ENCODE data around the gene GSTM4. TPM values are rescaled to one million over a fixed set of nuclear protein-coding genes. Genes with fewer than 3 reads are reported as not detected.

GSTM4 gene
- total RNA-seq, 1 donor from 2014 or later = 36.7 TPM

GRCh38 chr1:109634771-109635750, 20.8 kb upstream of the GSTM4 start:
- ATAC-seq (no peak), DNase-seq (ENCODE audit: low spot score) (no peak)
- intact Hi-C loops (cut with DNase I) = loop anchor here (5.0 kb wide), 1 partner anchor 88 kb away; the partner anchor contains the start of gene GNAI3

- ATAC-seq (no peak), DNase-seq (ENCODE audit: low spot score) (no peak)
- intact Hi-C loops (cut with DNase I) = no loop called here
Observed at GRCh38 chr1:109635862-109636200, 20.1 kb upstream of the GSTM4 start.

DNA sequence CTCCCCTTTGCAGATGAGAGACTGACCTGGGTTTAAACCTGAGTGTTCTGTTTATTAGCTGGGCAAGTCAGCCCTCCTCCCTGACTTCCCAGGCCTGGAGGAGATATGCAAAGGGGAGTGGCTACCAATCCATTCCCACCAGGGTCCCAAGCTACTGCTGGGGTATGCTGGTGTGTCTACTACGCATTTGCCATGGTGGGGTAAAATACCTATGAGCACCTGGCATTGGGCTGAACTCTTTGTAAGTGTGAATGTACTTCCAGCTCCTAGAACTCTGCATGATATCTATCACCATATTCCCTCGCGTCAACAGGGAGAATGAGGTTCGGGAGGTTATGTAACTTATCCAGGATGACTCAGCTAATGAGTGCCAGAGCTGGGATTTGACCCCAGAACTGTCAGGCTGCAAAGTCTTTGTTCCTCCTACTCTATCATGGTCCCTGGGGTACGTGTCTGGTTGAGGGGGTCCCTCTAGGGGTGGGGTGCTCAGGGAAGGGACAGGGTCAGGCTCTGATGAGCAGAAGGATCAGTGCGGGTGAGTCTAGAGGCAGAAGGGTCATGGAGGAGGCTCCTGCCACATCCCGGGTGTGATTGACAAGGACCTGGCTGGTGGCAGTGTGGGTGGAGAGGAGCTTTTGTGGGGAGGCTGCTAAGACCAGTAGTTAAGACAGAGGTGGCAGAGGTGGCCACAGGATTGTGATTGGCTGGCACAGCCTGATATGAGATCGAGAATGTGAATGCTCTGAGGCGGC, 19.5 kb upstream of the GSTM4 start:
- ATAC-seq (peak; percentile 79), DNase-seq (ENCODE audit: low spot score) (no peak)
- intact Hi-C loops (cut with DNase I) = no loop called here

DNA sequence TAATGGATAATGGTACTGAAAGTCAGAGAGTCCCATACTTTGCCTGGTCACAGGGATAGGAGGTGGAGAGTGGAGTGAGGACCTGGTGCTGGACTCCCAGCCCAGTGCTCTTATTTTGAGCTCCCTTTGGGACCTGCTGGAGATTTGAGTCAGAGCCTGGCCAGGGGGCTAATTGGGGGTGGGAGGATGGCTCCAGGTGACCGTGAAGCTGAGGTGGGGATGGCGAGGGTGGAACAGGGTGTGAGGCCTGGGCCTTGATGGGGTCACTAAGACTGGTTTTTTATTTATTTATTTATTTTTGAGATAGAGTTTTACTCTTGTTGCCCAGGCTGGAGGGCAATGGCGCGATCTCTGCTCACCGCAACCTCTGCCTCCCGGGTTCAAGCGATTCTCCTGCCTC, 18.5 kb upstream of the GSTM4 start:
- ATAC-seq (no peak), DNase-seq (ENCODE audit: low spot score) (no peak)
- intact Hi-C loops (cut with DNase I) = no loop called here

GRCh38 chr1:109639063-109639840, 16.6 kb upstream of the GSTM4 start:
- ATAC-seq (no peak), DNase-seq (ENCODE audit: low spot score) (no peak)
- intact Hi-C loops (cut with DNase I) = no loop called here

GRCh38 chr1:109639841-109640184, 16.1 kb upstream of the GSTM4 start:
- ATAC-seq (no peak), DNase-seq (ENCODE audit: low spot score) (no peak)
- intact Hi-C loops (cut with DNase I) = loop anchor here (5.0 kb wide), 1 partner anchor 132 kb away; no protein-coding TSS in a partner anchor

- intact Hi-C loops (cut with DNase I) = loop anchor here (5.0 kb wide), 1 partner anchor 132 kb away; no protein-coding TSS in a partner anchor
- peak; percentile 95 for DNase-seq (ENCODE audit: low spot score)
- peak; percentile 50 for ATAC-seq
Observed at GRCh38 chr1:109640285-109640865, 15.5 kb upstream of the GSTM4 start.

- intact Hi-C loops (cut with DNase I) = loop anchor here (5.0 kb wide), 1 partner anchor 131 kb away; no protein-coding TSS in a partner anchor
- no peak for DNase-seq (ENCODE audit: low spot score)
- no peak for ATAC-seq
Observed at GRCh38 chr1:109641078-109641740, 14.7 kb upstream of the GSTM4 start.

DNA sequence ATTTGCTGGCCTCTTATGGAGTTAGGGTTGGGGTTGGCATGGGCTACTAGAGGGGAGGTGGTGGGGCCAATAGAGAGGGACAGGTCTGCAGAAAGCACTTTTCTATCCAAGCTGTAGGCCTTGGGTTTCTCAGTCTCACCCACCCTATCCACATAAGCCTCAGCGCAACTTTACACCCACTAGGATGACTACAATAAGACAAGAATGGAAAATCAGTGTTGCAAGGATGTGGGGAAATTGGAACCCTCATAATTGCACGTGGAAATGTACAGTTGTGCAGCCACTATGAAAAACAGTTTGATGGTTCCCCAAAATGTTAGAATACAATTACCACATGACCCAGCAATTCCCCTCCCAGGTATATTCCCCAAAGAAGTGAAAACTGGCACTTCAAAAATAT, 14.0 kb upstream of the GSTM4 start:
- intact Hi-C loops (cut with DNase I) = loop anchor here (5.0 kb wide), 1 partner anchor 130 kb away; no protein-coding TSS in a partner anchor
- ATAC-seq (no peak), DNase-seq (ENCODE audit: low spot score) (no peak)

DNA sequence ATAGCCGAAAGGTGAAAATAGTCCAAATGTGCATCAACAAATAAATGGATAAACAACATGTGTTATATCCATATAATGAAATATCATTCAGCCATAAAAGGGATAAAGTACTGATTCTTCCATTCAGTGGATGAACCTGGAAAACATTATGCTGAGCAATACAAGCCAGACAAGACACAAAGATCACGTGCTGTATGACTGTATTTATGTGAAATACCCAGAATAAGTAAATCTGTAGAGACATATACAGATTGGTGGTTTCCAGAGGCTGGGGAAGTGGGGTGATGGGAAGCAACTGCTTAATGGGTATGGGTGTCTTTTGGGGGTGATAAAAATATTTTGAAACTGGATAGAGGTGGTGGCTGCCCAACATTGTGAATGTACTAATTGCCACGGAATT, 13.3 kb upstream of the GSTM4 start:
- no peak for ATAC-seq
- intact Hi-C loops (cut with DNase I) = loop anchor here (5.0 kb wide), 1 partner anchor 130 kb away; no protein-coding TSS in a partner anchor
- DNase-seq (ENCODE audit: low spot score) = no peak

GRCh38 chr1:109643385-109644230, 12.3 kb upstream of the GSTM4 start:
- ATAC-seq (peak; percentile 80), DNase-seq (ENCODE audit: low spot score) (peak; percentile 92)
- intact Hi-C loops (cut with DNase I) = loop anchor here (5.0 kb wide), 1 partner anchor 129 kb away; no protein-coding TSS in a partner anchor

- DNase-seq (ENCODE audit: low spot score) = no peak
- ATAC-seq = peak; percentile 36
- intact Hi-C loops (cut with DNase I) = loop anchor here (5.0 kb wide), 1 partner anchor 128 kb away; no protein-coding TSS in a partner anchor
Observed at GRCh38 chr1:109644670-109645069, 11.2 kb upstream of the GSTM4 start.

DNA sequence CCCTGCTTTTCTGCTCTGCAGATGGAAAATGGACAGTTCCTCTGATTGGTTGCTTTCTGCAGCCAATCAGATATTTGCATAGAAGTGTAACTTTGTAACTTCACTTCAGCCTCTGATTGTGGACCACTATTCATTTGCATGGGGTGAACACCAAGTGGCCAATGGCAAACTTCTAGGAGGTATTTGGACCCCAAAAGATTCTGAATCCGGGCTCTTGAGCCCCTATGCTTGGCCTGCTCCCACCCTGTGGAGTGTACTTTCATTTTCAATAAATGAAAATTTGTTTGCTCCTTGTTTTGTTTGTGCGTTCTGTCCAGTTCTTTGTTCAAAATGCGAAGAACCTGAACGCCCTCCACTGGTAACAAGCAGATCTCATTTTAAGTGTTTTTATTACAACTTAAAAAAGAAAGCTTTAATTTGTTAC, 6.4 kb upstream of the GSTM4 start:
- intact Hi-C loops (cut with DNase I) = no loop called here
- ATAC-seq (peak; percentile 78), DNase-seq (ENCODE audit: low spot score) (no peak)

GRCh38 chr1:109650609-109651008, 5.3 kb upstream of the GSTM4 start:
- DNase-seq (ENCODE audit: low spot score) (no peak), ATAC-seq (no peak)
- intact Hi-C loops (cut with DNase I) = no loop called here

DNA sequence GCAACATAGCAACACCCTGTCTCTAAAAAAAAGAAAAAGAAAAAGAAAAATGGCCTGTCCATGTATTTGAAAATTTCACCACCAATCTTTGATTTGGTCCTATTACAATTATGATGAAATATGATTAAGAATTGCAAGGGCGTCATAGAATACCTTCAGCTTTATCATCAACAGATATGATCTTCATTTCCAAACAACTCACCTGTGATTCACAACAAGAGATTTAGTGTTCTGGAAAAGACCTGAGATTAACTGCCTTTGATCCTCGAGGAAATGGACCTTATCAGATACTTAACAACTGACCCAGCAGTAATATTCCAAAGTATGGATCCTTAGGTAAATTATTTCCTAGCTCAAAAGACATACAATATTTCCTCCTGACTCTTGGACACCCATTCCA, 3.5 kb upstream of the GSTM4 start:
- intact Hi-C loops (cut with DNase I) = no loop called here
- DNase-seq (ENCODE audit: low spot score) (no peak), ATAC-seq (no peak)

GRCh38 chr1:109653306-109653705, 2.6 kb upstream of the GSTM4 start:
- intact Hi-C loops (cut with DNase I) = no loop called here
- DNase-seq (ENCODE audit: low spot score) (no peak), ATAC-seq (no peak)

DNA sequence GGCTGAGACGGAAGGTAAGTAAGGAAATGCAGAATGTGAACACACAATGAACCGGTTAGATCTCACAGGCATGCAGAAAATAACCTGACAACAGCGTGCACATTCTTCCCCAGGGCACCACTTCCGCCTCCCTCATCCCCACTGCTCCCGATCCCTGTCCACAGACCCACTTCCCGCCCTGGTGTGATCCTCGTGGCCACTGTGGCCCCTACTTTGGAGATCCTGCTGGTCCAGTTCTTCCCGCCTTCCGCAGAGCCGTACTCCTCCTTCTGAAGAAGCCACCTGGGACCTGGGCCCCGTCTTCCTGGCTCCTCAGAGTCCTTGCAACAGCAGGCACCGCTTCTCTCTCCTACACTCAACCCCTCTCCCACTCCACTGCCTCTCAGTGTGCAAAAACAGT, 1.4 kb upstream of the GSTM4 start:
- DNase-seq (ENCODE audit: low spot score) (no peak), ATAC-seq (no peak)
- intact Hi-C loops (cut with DNase I) = no loop called here
